Stimulated activated effector memory CD8-positive, alpha-beta T cell treated with anti-CD3 and anti-CD28 coated beads, Interleukin-12 subunit alpha, Interleukin-12 subunit beta, amount 100 ng/mL, for 72 hours (primary cell): ENCODE results near the gene NBEAL2.

Source experiments
- ATAC-seq: fragments of 150-1000 bp; cut with Tn5 transposase; 2 replicates; pipeline ENCODE4 v1.10.0; 2021
- DNase-seq, 2 donors: peaks; one replicate each; pipeline ENCODE4 v3.0.0; 2021 to 2022; ENCODE audit warnings: low spot score in 2 of 2
- H3K27ac Mint-ChIP-seq: one replicate; pipeline ENCODE4 v1.8.0; 2022; ENCODE audit warnings: mild to moderate bottlenecking, mixed read lengths
- H3K36me3 Mint-ChIP-seq: one replicate; pipeline ENCODE4 v1.8.0; 2022; ENCODE audit warnings: mild to moderate bottlenecking, mixed read lengths
- H3K4me1 Mint-ChIP-seq: one replicate; pipeline ENCODE4 v1.8.0; 2022; ENCODE audit warnings: mixed read lengths
- H3K4me3 Mint-ChIP-seq: one replicate; pipeline ENCODE4 v1.8.0; 2022; ENCODE audit warnings: mild to moderate bottlenecking, mixed read lengths
- H3K9me3 Mint-ChIP-seq: one replicate; pipeline ENCODE4 v1.8.0; 2022; ENCODE audit warnings: mixed read lengths

The NBEAL2 gene

DNA sequence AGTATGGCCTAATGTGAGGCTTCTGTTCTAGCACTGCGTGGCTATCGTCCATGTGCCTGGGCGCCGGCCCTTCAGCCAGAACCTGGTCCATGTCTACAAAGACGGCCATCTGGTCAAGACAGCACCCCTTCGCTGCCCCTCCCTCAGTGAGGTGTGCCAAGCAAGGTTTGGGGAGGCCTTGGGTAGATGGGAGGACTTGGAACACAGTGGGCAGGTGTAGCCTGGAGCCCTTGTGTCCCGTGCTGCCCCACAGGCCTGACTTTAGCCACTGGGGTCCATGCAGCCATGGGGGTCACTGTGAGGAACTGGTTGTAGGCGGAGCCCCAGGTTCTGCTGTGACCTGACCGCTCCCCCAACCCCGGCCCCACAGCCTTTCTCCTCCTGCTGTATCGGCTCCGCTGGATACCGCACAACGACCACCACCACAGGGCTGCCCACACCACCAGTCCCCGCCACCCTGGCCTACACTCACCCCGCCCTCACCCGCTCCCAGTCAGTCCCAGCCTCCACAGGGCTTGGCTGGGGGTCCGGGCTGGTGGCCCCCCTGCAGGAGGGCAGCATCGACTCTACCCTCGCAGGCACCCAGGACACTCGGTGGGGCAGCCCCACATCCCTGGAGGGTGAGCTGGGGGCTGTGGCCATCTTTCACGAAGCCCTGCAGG, 16.6 kb downstream of the NBEAL2 start:
- Mint-ChIP-seq H3K4me1 (peaks cover 63% of the 10 kb centered on the region), H3K27ac (peak overlapping the region; percentile 91), H3K36me3 (peaks cover 72% of the 10 kb centered on the region), H3K9me3 (no peaks in the 10 kb centered on the region), H3K4me3 (no peak overlapping the region)
- ATAC-seq (no peak), DNase-seq (no peak)

DNA sequence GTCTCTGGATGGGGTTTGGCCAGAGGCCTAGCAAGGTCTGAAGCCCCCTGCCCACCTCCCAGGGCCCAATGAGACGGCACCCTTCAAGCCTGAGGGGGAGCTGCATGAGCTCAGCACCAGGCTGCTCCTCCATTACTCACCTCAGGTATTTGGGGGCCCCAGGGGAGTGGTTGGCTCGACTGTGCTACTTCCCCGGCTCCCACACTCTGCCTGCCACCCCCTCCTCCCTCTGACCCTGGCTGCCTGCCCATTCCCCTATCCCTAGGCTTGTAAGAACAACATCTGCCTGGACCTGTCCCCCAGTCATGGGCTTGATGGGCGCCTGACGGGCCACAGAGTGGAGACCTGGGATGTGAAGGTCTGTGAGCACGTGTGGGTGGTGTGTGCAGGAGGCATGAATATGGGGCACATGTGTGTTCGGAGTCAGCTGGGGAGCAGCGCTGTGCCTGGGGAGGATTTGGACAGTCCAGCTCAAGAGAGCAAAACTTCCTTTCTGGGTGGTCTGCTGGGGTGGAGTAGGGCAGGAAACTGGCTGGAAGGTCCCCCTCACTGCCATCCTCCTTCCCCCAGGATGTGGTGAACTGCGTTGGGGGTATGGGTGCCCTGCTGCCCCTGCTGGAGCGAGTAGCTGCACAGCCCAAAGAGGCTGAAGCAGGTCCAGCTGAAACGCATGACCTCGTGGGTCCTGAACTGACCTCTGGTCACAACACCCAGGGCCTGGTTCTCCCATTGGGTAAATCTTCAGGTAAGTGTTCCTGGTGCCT, 17.4 kb downstream of the NBEAL2 start:
- no peaks in the 10 kb centered on the region for H3K9me3 Mint-ChIP-seq
- peaks cover 59% of the 10 kb centered on the region for H3K4me1 Mint-ChIP-seq
- peak overlapping the region; percentile 91 for H3K27ac Mint-ChIP-seq
- no peak for ATAC-seq
- peak overlapping the region; percentile 21 for H3K4me3 Mint-ChIP-seq
- peaks cover 73% of the 10 kb centered on the region for H3K36me3 Mint-ChIP-seq
- DNase-seq, result no peak

DNA sequence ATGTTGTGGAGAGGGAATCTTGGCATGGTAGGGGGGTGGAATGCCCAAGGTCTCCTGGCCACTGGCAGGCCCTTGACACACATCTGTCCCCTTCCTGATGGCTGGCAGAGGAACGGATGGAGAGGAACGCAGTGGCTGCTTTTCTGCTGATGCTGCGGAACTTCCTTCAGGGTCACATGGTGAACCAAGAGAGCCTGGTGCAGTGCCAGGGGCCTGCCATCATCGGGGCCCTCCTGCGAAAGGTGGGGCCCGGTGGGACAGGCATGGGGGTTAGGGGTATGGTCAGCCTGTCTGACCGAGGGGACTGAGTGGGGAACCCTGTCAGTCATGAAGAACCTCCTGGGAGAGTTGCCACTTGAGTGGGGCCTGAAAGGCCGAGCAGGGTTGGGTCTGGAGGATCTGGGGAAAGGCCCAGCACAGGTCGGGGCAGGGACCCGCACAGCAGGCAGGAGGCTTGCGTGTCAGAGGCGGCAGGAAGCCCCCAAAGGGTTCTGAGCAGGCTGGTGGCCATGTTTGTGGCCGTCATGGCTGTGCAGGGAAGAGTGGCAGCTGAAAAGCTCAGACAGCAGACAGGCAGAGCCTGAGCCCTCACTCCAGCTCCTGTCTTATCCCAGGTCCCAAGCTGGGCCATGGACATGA, 18.1 kb downstream of the NBEAL2 start:
- peaks cover 74% of the 10 kb centered on the region for H3K36me3 Mint-ChIP-seq
- ATAC-seq (no peak), DNase-seq (no peak)
- peak overlapping the region; percentile 91 for H3K27ac Mint-ChIP-seq
- H3K4me3 Mint-ChIP-seq, result no peak overlapping the region
- H3K9me3 Mint-ChIP-seq, result no peaks in the 10 kb centered on the region
- H3K4me1 Mint-ChIP-seq, result peaks cover 53% of the 10 kb centered on the region

DNA sequence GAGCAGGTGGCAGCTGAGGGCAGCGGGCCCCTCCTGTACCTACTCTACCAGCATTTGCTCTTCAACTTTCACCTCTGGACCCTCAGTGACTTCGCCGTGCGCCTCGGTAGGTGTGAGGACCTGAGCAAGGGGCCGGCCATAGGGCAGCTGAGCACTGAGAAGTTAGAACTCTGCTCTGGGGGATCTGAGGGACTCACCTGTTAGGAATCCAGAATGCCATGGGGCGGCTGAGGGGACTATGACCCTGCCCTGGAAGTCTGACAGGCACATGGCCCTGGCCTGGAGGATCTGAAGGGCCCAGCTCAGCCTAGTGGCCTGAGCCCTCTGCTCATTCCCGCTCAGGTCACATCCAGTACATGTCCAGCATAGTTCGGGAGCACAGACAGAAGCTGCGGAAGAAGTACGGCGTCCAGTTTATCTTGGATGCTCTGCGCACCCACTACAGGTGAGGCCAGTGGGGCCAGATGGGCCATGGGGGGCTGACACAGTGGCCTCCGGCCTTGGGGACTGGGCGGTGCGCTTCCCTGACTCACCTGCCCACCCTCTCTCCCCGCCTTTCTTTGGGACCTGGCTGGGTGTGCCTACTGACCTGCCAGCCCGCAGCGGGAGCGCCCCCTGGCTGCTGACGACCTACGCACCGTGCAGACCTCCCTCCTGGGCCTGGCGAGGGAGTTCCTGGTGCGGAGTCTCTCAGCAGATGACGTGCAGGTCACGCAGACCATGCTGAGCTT, 18.8 kb downstream of the NBEAL2 start:
- peaks cover 48% of the 10 kb centered on the region for H3K4me1 Mint-ChIP-seq
- H3K27ac Mint-ChIP-seq, result peak overlapping the region; percentile 91
- peaks cover 78% of the 10 kb centered on the region for H3K36me3 Mint-ChIP-seq
- no peaks in the 10 kb centered on the region for H3K9me3 Mint-ChIP-seq
- H3K4me3 Mint-ChIP-seq, result no peak overlapping the region
- DNase-seq (peak; percentile 60 to 83), ATAC-seq (peak; percentile 67)

DNA sequence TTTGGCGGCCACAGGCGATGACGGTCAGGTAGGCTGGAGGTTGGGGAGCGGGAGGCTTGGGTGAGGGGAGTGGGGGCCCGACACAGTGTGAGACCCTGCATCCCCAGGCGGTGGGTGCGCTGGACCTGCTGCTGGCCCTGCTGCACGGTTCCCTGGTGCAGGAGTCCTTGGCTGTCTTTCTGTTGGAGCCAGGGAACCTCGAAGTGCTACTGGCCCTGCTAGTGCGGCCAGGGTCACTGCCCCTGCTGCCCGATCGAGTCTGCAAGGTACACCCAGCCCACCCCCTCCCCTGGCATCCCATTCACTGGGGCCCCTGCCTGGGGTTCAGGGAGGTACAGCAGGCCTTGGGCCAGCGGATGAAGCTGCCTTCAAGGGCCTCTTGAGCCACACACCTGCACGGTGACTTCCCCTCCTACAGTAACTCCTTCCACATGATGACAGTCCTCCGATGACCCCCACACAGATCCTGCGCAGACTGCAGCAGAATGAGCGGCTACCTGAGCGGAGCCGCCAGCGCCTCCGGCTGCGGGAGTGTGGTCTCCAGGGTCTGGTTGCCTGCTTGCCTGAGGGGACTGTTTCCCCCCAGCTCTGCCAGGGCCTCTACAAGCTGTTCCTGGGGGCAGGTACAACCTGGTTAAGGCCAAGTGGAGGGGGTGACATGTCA, 19.5 kb downstream of the NBEAL2 start:
- H3K4me3 Mint-ChIP-seq, result no peak overlapping the region
- H3K36me3 Mint-ChIP-seq, result peaks cover 84% of the 10 kb centered on the region
- no peaks in the 10 kb centered on the region for H3K9me3 Mint-ChIP-seq
- H3K4me1 Mint-ChIP-seq, result peaks cover 48% of the 10 kb centered on the region
- ATAC-seq, result no peak
- no peak for DNase-seq
- peak overlapping the region; percentile 91 for H3K27ac Mint-ChIP-seq

DNA sequence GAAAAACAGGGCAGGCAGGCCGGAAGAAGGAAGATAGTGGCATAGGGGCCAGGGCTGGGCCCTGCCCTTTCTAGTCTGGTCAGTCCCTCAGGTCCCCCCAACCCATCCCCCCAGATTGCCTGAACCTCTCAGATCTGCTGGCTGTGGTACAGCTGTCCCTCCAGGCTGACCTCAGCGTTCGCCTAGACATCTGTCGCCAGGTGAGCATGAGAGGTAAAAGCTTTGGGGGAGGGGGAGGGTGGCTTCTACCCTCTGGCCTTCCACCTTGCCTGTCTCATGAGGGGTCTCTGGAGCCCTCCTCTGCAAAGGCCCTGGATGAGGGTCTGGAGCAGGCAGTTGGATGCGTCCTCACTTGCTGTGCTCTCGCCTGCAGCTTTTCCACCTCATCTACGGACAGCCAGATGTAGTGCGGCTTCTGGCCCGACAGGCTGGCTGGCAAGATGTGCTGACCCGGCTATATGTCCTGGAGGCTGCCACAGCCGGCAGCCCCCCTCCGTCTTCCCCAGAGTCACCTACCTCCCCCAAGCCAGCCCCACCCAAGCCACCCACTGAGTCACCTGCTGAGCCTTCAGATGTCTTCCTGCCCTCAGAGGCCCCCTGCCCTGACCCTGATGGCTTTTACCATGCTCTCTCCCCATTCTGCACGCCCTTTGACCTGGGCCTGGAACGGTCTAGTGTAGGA, 20.2 kb downstream of the NBEAL2 start:
- ATAC-seq (no peak), DNase-seq (no peak)
- Mint-ChIP-seq H3K9me3 (no peaks in the 10 kb centered on the region), H3K36me3 (peaks cover 86% of the 10 kb centered on the region), H3K4me3 (no peak overlapping the region), H3K4me1 (peaks cover 43% of the 10 kb centered on the region), H3K27ac (peak overlapping the region; percentile 91)

DNA sequence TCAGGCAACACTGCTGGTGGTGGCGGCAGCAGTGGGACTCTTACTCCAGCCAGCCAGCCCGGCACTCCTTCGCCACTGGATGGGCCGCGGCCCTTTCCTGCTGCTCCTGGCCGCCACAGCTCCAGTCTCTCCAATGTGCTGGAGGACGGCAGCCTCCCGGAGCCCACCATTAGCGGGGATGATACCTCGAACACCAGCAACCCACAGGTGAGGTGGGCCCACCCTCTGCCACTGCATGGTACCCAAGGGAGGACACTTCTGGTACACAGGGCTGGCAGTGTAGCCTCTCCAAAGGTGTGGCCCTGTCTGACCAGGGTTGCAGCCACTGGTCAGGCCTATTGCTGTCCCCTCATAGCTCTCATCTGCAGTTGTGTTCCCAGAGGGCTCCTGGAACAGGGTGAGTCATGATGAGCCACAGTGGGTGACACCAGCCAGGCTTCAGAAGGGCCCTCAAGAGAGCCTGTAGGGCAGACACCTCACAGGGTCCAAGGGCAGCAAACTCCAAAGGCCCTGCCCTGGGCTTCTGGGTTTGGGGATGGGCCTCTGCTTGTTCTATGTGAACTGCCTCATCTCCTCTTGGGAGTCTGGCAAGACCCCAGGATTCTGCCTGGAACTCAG, 20.8 kb downstream of the NBEAL2 start:
- H3K36me3 Mint-ChIP-seq, result peaks cover 90% of the 10 kb centered on the region
- H3K4me1 Mint-ChIP-seq, result peaks cover 40% of the 10 kb centered on the region
- peak overlapping the region; percentile 91 for H3K27ac Mint-ChIP-seq
- ATAC-seq (peak; percentile 70), DNase-seq (no peak)
- H3K4me3 Mint-ChIP-seq, result no peak overlapping the region
- H3K9me3 Mint-ChIP-seq, result no peaks in the 10 kb centered on the region

DNA sequence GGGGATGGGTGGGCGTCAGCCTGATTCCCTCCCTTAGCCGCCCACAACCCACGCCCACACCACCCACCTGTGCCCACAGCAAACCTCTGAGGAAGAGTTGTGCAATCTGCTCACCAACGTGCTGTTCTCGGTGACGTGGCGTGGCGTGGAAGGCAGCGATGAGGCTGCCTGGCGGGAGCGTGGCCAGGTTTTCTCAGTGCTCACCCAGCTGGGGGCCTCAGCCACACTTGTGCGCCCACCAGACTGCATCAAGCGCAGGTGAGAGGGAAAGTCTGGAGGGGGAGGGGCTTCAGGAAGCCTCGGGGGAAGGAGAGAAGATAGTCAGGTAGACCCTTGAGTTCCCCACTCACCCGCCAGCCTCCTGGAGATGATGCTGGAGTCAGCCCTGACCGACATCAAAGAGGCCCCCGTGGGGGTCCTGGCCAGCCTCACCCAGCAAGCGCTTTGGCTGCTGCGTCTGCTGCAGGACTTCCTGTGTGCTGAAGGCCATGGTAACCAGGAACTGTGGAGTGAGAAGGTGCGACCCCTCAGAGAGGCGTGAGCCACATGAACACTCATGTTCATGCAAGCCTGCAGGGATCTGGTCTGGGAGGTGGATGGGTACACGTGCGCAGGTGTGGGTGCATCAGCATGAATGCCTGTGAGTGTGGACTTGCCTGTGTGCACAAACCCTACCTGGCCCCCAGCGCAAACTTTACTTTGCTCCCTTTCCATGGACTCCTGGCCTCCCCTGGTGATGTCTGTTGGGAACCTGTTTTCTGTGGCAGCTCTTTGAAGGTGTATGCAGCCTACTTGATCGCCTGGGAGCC, 21.7 kb downstream of the NBEAL2 start:
- Mint-ChIP-seq H3K27ac (peak overlapping the region; percentile 91), H3K36me3 (peaks cover 92% of the 10 kb centered on the region), H3K9me3 (no peaks in the 10 kb centered on the region), H3K4me3 (no peak overlapping the region), H3K4me1 (peaks cover 40% of the 10 kb centered on the region)
- ATAC-seq (no peak), DNase-seq (no peak)

DNA sequence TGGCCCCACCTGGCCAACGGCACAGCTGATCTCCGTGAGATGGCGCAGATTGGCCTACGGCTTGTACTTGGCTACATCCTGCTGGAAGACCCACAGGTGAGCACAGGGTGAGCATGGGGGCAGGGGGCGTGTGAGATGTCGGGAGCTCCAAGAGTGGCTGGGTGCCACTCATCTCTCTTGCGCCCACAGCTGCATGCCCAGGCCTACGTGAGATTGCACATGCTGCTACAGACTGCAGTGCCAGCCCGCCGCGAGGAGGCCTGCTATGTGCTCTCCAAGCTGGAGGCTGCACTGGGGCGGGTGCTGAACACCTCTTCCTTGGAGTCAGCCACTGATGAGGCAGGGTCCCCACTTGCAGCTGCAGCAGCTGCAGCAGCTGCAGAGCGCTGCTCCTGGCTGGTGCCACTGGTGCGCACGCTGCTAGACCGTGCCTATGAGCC, 22.3 kb downstream of the NBEAL2 start:
- Mint-ChIP-seq H3K27ac (no peak overlapping the region), H3K36me3 (peaks cover 93% of the 10 kb centered on the region), H3K9me3 (no peaks in the 10 kb centered on the region), H3K4me3 (no peak overlapping the region), H3K4me1 (peaks cover 34% of the 10 kb centered on the region)
- DNase-seq, result no peak
- no peak for ATAC-seq

DNA sequence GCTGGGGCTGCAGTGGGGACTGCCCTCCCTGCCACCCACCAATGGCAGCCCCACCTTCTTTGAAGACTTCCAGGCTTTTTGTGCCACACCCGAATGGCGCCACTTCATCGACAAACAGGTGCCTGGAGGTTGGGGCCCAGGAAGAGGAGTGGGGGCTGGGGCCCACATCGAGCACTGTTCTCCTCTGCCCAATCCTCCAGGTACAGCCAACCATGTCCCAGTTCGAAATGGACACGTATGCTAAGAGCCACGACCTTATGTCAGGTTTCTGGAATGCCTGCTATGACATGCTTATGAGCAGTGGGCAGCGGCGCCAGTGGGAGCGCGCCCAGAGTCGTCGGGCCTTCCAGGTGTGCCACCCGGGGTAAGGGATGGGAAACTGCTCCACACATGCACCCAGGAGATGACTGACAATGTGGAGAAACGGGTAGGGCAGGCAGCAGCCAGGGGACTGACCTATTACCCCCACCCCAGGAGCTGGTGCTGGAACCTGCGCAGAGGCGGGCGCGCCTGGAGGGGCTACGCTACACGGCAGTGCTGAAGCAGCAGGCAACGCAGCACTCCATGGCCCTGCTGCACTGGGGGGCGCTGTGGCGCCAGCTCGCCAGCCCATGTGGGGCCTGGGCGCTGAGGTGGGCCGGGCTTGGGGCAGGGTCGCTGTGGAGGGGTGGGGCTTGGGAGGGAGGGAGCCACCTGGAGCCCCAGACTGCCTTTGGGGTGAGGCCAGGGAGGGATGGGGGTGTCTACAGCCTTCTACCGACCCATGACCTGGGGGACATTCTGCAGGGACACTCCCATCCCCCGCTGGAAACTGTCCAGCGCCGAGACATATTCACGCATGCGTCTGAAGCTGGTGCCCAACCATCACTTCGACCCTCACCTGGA, 22.9 kb downstream of the NBEAL2 start:
- Mint-ChIP-seq H3K9me3 (no peaks in the 10 kb centered on the region), H3K36me3 (peaks cover 91% of the 10 kb centered on the region), H3K27ac (no peak overlapping the region), H3K4me1 (peaks cover 28% of the 10 kb centered on the region), H3K4me3 (no peak overlapping the region)
- ATAC-seq (no peak), DNase-seq (no peak)

DNA sequence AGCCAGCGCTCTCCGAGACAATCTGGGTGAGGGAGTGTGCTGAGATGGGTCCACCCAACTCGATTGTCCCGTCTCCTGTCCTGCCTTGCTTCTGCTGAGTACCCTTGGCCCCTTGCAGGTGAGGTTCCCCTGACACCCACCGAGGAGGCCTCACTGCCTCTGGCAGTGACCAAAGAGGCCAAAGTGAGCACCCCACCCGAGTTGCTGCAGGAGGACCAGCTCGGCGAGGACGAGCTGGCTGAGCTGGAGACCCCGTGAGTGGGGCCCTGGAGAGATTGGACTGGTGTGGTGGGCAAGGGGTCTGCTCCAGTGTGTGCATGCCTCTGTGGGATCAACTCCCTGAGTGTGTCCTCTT, 23.6 kb downstream of the NBEAL2 start:
- ATAC-seq, result no peak
- no peak for DNase-seq
- no peak overlapping the region for H3K27ac Mint-ChIP-seq
- peaks cover 90% of the 10 kb centered on the region for H3K36me3 Mint-ChIP-seq
- H3K9me3 Mint-ChIP-seq, result no peaks in the 10 kb centered on the region
- H3K4me1 Mint-ChIP-seq, result peaks cover 21% of the 10 kb centered on the region
- H3K4me3 Mint-ChIP-seq, result no peak overlapping the region

DNA sequence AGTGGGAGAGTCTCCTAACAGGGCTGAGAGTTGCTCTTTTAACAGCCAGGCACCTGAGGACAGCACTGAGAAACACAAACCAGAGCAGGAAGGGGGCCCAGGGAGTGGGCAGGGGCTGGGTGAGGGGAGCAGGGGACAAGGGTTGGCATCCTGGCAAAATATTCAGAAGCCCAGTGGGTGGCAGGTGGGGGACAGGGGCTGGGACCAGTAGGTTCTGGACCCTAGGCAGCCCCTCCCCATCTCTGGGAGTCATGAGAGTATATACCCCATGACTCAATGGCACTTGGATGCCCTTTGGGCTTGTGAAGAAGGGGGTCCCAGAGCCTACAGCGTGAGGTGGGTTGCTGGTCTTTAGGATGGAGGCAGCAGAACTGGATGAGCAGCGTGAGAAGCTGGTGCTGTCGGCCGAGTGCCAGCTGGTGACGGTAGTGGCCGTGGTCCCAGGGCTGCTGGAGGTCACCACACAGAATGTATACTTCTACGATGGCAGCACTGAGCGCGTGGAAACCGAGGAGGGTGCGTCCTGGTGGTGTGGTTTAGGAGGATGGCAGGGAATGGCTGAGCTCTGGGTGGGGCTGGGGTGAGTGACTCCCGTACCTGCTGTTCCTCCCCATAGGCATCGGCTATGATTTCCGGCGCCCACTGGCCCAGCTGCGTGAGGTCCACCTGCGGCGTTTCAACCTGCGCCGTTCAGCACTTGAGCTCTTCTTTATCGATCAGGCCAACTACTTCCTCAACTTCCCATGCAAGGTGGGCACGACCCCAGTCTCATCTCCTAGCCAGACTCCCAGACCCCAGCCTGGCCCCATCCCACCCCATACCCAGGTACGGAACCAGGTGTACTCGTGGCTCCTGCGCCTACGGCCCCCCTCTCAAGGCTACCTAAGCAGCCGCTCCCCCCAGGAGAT, 24.2 kb downstream of the NBEAL2 start:
- ATAC-seq (no peak), DNase-seq (no peak)
- peaks cover 87% of the 10 kb centered on the region for H3K36me3 Mint-ChIP-seq
- H3K9me3 Mint-ChIP-seq, result no peaks in the 10 kb centered on the region
- no peak overlapping the region for H3K4me3 Mint-ChIP-seq
- H3K4me1 Mint-ChIP-seq, result peaks cover 15% of the 10 kb centered on the region
- peak overlapping the region; percentile 54 for H3K27ac Mint-ChIP-seq
